ENCODE results near the gene KSR2. TPM values are rescaled to one million over a fixed set of nuclear protein-coding genes. Genes with fewer than 3 reads are reported as not detected.

Gene KSR2
- total and polyA plus RNA-seq, 2 of the 4 experiments (the other 2 are of a cell fraction): not detected

GRCh38 chr12:117714203-117714602 is 254.6 kb downstream of the KSR2 start:
- intact Hi-C loops (cut with micrococcal nuclease): no loop called here
- no peak overlapping the region for H3K9ac ChIP-seq (ENCODE audit: low read depth, low read length)
- H4K20me1 ChIP-seq (ENCODE audit: insufficient read depth, low read length): no peaks in the 10 kb centered on the region
- H2BK5ac ChIP-seq (ENCODE audit: low read depth, low read length, poor library complexity, severe bottlenecking): no peak overlapping the region
- H3K9me3 ChIP-seq (ENCODE audit: control insufficient read depth, insufficient read depth, low read length): peaks cover 37% of the 10 kb centered on the region
- no peaks in the 10 kb centered on the region for H3K9me1 ChIP-seq (ENCODE audit: insufficient read depth, low read length)
- WGBS, 2 experiments (ENCODE audit: extremely low coverage in 2 of 2, insufficient read length in 1 of 2): no CpG with 5 or more reads among the region's 4 CpGs
- no peak overlapping the region for H2BK120ac ChIP-seq (ENCODE audit: low read depth, low read length)
- H3K23ac ChIP-seq (ENCODE audit: low read depth, low read length): no peak overlapping the region
- ATAC-seq (ENCODE audit: low read depth): no peak
- no peak overlapping the region for H2AK5ac ChIP-seq (ENCODE audit: low read depth, low read length)
- no peak overlapping the region for H3K4me2 ChIP-seq (ENCODE audit: low read depth, low read length)
- BruUV-seq (replicated peaks): no TSS peak
- H3K56ac ChIP-seq (ENCODE audit: extremely low read depth, insufficient read depth, low read length): no peak overlapping the region
- no peaks in the 10 kb centered on the region for H3K36me3 ChIP-seq (ENCODE audit: control insufficient read depth, insufficient read depth, low read length)
- no peak overlapping the region for H3K14ac ChIP-seq (replicated peaks; ENCODE audit: low read depth, low read length)
- dilution Hi-C loops (cut with HindIII; ENCODE audit: low sequenced_read_pairs, unreplicated experiment): no loop called here
- POLR2A ChIA-PET (ENCODE audit: unreplicated experiment): no interaction called here
- no peaks in the 10 kb centered on the region for H3K4me1 ChIP-seq (ENCODE audit: control insufficient read depth, insufficient read depth, low read length)
- CTCF ChIA-PET: no interaction called here
- H3K79me1 ChIP-seq (ENCODE audit: low read depth in 1 of 2, low read length in 2 of 2): no peaks in the 10 kb centered on the region
- no peaks in the 10 kb centered on the region for H3K27me3 ChIP-seq (ENCODE audit: control insufficient read depth, insufficient read depth, low read length)
- no peak overlapping the region for H4K5ac ChIP-seq (ENCODE audit: low read depth, low read length)
- H3K4me3 ChIP-seq (ENCODE audit: insufficient read depth, low read depth, low read length): no peak overlapping the region
- no peak overlapping the region for H2BK20ac ChIP-seq (ENCODE audit: low read depth, low read length)
- TF ChIP-seq MXI1 (IDR thresholded peaks at IDR 0.05; ENCODE audit: borderline replicate concordance, low read depth, low read length) (no peak), ELK1 (IDR thresholded peaks at IDR 0.05; ENCODE audit: borderline replicate concordance, low read depth, low read length) (no peak), BHLHE40 (IDR thresholded peaks at IDR 0.05; ENCODE audit: low read depth, low read length) (no peak), FOS (IDR thresholded peaks at IDR 0.05; ENCODE audit: low read depth, low read length) (no peak), CEBPB (IDR thresholded peaks at IDR 0.05; ENCODE audit: low read depth, low read length) (no peak), NFE2L2 (IDR thresholded peaks at IDR 0.05; ENCODE audit: low read depth, low read length) (no peak), RFX5 (IDR thresholded peaks at IDR 0.05; ENCODE audit: low read depth, low read length) (no peak), CTCF (conservative IDR thresholded peaks at IDR 0.05; ENCODE audit: low read depth, low read length) (no peak), MAZ (IDR thresholded peaks at IDR 0.05; ENCODE audit: borderline replicate concordance, low read depth, low read length) (no peak)
- H4K8ac ChIP-seq (ENCODE audit: low read depth in 2 of 2, low read length in 2 of 2): no peak overlapping the region
- H2AK9ac ChIP-seq (replicated peaks; ENCODE audit: low read depth, low read length, poor library complexity): no peak overlapping the region
- H2AFZ ChIP-seq (replicated peaks; ENCODE audit: low read length, poor library complexity): no peak overlapping the region
- no peak overlapping the region for H3K27ac ChIP-seq (ENCODE audit: insufficient read depth, low read length)
- no peak for DNase-seq
- H2BK15ac ChIP-seq (ENCODE audit: low read depth, low read length): no peak overlapping the region
- H4K91ac ChIP-seq (ENCODE audit: insufficient read depth, low read depth, low read length): no peak overlapping the region
- in situ Hi-C loops (cut with MboI; ENCODE audit: low sequenced_read_pairs): no loop called here
- H3K18ac ChIP-seq (ENCODE audit: low read depth, low read length): no peak overlapping the region
- H3K4ac ChIP-seq (ENCODE audit: low read depth, low read length): no peak overlapping the region

Measured in IMR-90 (cell line).